ENCODE data around the gene SYNGR3.
A peak's percentile ranks its signal among the peaks of the same experiment; 100 is the strongest.
"Not testable (repeated sequence)": the region's sequence is repeated elsewhere in the genome, so short reads cannot be mapped to it uniquely, and the experiment has no call there.

Gene SYNGR3, protein sequence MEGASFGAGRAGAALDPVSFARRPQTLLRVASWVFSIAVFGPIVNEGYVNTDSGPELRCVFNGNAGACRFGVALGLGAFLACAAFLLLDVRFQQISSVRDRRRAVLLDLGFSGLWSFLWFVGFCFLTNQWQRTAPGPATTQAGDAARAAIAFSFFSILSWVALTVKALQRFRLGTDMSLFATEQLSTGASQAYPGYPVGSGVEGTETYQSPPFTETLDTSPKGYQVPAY

DNA sequence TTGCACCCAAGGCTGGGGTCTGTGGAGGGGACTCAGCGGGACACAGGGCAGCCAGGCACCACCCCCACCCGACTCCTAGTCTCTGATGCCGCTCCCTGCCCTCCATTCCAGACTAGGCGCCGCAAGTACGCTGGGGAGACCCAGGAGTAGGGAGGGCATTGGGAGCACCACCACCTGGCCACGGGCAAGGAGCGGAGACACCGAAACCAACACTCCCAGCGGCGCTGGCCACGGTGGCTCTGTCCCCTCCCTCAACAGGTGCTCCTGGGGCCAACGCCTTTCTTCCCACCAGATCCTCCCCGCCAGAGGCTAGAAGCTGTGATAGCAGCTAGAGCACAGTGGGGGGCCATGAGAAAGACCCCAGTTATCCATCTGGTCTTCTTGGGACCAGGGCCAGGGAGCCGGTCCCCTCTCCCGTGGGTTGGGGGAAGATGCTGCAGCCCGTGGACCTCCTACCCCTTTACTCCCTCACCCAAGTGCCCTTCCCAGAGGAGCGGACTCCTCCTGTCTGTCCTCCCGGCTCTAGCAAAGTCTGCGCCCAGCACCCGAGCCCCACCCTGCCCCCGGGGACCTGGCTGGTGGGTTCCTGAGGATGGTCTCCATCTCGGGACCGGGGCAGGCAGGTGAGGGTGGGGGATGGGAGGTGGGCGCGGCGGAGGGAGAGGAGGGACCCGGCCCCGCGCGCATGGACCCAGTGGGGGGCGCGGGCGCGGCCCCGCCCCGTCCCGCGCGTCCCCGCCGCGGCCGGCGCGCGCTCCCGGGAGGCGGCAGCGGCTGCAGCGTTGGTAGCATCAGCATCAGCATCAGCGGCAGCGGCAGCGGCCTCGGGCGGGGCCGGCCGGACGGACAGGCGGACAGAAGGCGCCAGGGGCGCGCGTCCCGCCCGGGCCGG, at the start of gene SYNGR3:
TSS of gene SYNGR3 (plus strand) at position 762 of the 892 bp plus-strand sequence. CDS start 133 bp downstream, outside the sequence.
- no peak for DNase-seq (ENCODE audit: low read depth in 3 of 3)

DNA sequence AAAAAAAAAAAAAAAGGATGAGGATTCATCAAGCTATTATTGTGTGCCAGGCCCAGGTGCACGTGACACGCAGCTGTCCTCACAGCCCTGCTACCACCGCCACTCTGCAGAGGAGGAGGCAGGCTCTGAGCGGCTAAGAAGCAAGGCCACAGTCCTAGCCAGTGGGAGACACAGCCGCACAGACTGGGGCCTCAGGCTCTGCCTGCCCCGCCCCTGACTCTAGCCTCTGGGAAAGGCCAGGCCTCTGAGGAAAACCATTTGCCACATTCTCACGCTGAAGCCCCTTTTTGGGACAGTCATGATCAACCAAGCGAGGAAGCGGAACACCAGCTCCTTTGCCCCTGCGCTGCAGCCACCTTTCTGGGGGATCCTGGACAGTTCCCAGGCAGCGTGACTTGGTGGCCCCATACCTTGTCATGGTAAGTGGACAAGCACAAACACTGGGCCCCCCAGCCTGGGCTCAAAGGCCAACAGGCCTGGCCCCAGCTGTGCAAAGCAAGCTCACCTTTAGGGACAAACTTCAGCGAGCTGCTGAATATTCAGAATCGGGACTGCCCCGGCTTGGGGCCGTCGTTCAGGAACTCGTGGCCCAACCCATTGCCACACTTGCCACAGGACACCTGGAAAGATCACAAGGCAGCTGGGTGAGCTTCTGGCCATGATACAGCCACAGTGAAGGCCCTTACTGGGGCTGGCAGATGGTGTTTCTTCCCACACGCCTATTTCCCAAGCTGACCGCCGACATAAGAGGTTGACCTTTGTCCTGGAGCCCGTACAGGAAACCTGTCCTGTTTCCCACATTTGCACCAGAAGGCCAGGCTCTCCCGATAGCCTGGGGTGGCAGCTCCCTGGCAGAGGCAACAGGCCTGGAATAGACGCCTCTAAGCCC, 49.3 kb upstream of the SYNGR3 start:
- DNase-seq (ENCODE audit: low read depth in 3 of 3): no peak

- no peak for DNase-seq (ENCODE audit: low read depth in 3 of 3)
Observed at GRCh38 chr16:1941162-1942046, 48.4 kb upstream of the SYNGR3 start.

GRCh38 chr16:1942047-1942809, 47.5 kb upstream of the SYNGR3 start:
- peak in 1 of 3 donors; percentile 15 for DNase-seq (ENCODE audit: low read depth in 3 of 3)

GRCh38 chr16:1942810-1943726, 46.7 kb upstream of the SYNGR3 start, which contains the start of gene MSRB1:
TSS of gene MSRB1 (minus strand) at chr16:1943199. CDS start at chr16:1943156, 43 bp downstream.
- peak; percentile 99 to 100 (median 100) for DNase-seq (ENCODE audit: low read depth in 3 of 3)

DNA sequence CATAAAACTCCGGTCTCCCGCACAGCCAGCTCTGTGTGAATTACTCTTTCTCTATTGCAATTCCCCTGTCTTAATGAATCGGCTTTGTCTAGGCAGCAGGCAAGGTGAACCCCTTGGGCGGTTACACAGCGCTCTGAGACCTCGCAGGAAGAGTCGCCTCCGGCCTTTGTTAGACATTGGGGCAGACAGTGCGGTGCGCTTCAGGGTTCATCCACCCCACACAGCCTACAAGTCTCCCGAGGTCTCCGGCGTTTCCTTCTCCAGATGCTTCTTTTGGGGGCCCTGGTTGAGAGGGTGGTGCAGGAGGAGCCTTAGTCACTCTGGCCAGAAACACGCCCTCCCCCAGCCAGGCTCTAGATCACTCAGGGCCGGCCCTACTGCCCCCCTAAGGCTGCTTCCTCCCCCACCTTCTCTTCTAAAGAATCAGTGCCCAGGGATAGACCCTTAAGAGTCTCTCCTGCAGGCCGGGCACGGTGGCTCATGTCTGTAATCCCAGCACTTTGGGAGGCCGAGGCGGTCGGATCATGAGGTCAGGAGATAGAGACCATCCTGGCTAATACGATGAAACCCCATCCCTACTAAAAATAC, 45.1 kb upstream of the SYNGR3 start:
- DNase-seq (ENCODE audit: low read depth in 3 of 3): no peak

DNA sequence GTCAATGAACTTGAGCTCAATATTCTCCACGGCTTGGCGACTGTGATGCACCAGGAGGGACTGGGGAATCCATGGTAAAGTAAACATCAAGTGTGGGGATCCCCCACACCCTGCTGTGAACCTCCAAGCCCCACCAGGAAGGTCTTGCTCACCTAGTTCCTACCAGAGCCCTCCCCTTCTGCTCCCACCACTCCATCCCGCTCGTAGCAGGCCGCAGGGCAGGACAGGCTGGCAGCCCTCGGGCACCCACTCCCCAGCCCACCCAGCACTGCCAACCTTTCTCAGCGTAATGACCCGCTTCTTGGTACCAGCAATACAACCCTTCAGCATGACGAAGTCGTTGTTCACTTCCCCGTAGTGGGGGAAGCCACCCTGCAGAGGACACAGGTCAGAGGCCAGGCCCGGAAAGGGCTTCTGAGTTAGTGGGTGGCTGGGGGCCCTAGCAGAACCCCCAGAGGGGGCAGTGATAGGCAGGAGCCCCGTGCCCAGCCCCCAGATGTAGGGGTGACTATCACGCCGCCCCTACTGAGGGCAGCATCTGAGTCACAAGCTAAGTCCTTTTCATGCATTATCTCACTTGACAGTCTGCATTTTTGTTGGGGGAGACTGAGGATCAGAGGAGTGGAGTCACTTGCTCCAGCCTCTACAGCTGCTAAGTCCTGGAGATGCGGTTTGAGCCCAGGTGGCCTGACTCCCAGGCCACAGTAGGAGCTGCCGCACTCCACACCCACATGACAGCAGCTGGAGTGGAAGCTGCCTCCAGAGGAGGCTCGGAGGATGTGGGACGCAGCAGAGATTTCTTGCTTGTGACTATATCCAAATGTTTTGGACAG, 44.0 kb upstream of the SYNGR3 start:
- no peak for DNase-seq (ENCODE audit: low read depth in 3 of 3)

- DNase-seq (ENCODE audit: low read depth in 3 of 3): no peak
Observed at GRCh38 chr16:1946495-1947368, 43.0 kb upstream of the SYNGR3 start.

DNA sequence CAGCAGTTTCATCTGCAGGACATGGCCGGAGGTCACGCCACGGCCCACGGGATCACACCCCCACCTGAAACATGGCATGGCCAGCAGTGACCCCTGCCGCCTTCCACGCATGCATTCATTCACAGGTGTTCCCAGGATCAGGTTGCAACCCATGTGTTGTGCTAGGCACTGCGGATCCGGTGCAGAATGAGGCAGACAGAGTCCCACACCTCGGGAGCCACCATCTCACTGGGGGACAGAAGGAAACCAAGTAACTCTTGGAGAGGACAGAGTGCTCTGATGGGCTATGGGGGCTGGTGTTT, 42.5 kb upstream of the SYNGR3 start:
- DNase-seq (ENCODE audit: low read depth in 3 of 3): no peak

GRCh38 chr16:1949507-1949906, 40.3 kb upstream of the SYNGR3 start:
- DNase-seq (ENCODE audit: low read depth in 3 of 3): no peak

GRCh38 chr16:1950047-1950446, 39.7 kb upstream of the SYNGR3 start:
- DNase-seq (ENCODE audit: low read depth in 3 of 3): no peak

- DNase-seq (ENCODE audit: low read depth in 3 of 3): no peak
Observed at GRCh38 chr16:1950559-1950958, 39.2 kb upstream of the SYNGR3 start.

- DNase-seq (ENCODE audit: low read depth in 3 of 3): no peak
Observed at GRCh38 chr16:1953734-1954133, 36.0 kb upstream of the SYNGR3 start.

GRCh38 chr16:1957434-1958142, 32.2 kb upstream of the SYNGR3 start:
- not testable (repeated sequence) for DNase-seq (ENCODE audit: low read depth in 3 of 3)

DNA sequence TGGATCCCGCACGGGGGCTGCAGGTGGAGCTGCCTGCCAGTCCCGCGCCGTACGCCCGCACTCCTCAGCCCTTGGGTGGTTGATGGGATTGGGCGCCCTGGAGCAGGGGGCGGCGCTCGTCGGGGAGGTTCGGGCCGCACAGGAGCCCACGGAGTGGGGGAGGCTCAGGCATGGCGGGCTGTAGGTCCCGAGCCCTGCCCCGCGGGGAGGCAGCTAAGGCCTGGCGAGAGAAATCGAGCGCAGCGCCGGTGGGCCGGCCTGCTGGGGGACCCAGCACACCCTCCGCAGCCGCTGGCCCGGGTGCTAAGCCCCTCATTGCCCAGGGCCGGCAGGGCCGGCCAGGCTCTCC, 31.7 kb upstream of the SYNGR3 start:
- DNase-seq (ENCODE audit: low read depth in 3 of 3): not testable (repeated sequence)

GRCh38 chr16:1958715-1959268, 31.0 kb upstream of the SYNGR3 start:
- no peak for DNase-seq (ENCODE audit: low read depth in 3 of 3)

All from stimulated activated CD4-positive, alpha-beta T cell treated with anti-CD3 and anti-CD28 coated beads, TNF-alpha, amount 100 ng/mL, for 48 hours (primary cell).